OCI-LY7 (cell line): ENCODE data around the gene CHGA.

ENCODE experiments used
- EZH2phosphoT487 ChIP-seq: fragments of 200-600 bp; sonication (generic); IDR thresholded peaks from 2 replicates; pipeline ENCODE4 v1.6.1; 2018; ENCODE audit warnings: low read depth, borderline replicate concordance, mild to moderate bottlenecking, mixed run types, antibody characterized with exemption, low read length, moderate library complexity, mixed read lengths
- TF ChIP-seq, protein P1 (sequence below): fragments of 200-600 bp; sonication (generic); conservative IDR thresholded peaks from 2 replicates; pipeline ENCODE4 v1.5.1; 2014; ENCODE audit warnings: mild to moderate bottlenecking, antibody characterized with exemption, low read length, moderate library complexity, mixed read lengths

DNA sequence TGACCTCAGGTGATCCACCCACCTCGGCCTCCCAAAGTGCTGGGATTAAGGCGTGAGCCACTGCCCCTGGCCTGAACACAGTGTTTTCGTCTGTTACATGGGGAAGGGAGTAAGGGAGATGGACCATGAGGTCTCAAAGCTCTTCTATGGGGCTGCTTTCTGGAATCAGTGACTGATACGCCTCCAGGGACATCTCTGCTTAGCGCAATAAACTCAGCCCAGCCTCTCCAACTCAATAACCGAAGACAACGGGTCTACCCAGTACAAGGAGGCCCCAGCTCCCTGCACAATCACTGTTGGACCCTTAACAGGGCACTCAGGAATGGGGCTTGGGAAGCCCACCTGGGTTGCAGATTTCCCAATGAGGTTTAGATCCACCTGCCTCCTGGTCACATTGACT is 42.6 kb upstream of the CHGA start:
- TF ChIP-seq, protein P1, sequence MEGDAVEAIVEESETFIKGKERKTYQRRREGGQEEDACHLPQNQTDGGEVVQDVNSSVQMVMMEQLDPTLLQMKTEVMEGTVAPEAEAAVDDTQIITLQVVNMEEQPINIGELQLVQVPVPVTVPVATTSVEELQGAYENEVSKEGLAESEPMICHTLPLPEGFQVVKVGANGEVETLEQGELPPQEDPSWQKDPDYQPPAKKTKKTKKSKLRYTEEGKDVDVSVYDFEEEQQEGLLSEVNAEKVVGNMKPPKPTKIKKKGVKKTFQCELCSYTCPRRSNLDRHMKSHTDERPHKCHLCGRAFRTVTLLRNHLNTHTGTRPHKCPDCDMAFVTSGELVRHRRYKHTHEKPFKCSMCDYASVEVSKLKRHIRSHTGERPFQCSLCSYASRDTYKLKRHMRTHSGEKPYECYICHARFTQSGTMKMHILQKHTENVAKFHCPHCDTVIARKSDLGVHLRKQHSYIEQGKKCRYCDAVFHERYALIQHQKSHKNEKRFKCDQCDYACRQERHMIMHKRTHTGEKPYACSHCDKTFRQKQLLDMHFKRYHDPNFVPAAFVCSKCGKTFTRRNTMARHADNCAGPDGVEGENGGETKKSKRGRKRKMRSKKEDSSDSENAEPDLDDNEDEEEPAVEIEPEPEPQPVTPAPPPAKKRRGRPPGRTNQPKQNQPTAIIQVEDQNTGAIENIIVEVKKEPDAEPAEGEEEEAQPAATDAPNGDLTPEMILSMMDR: no peak
- TF ChIP-seq EZH2phosphoT487: no peak
